Astrocyte of the cerebellum (primary cell): ENCODE measurements around the gene CLDN22.

ENCODE experiments used
- DNase-seq: peaks from one replicate; pipeline ENCODE4 v3.0.0-alpha.2; 2011; ENCODE audit warnings: low read depth
- H3K4me3 ChIP-seq: 2 replicates; pipeline ENCODE4 v1.5.1; 2011; ENCODE audit warnings: mild to moderate bottlenecking, low read depth, low read length, moderate library complexity
- CTCF ChIP-seq: IDR thresholded peaks from 2 replicates; pipeline ENCODE4 v1.5.1; 2012; ENCODE audit warnings: low read length, low read depth, moderate library complexity, mild to moderate bottlenecking; ENCODE audit errors: missing control alignments
- in situ Hi-C: cut with HindIII; loops from 2 replicates; pipeline ENCODE4 v1.10.0; 2017; ENCODE audit warnings: low sequenced_read_pairs

The CLDN22 gene

DNA sequence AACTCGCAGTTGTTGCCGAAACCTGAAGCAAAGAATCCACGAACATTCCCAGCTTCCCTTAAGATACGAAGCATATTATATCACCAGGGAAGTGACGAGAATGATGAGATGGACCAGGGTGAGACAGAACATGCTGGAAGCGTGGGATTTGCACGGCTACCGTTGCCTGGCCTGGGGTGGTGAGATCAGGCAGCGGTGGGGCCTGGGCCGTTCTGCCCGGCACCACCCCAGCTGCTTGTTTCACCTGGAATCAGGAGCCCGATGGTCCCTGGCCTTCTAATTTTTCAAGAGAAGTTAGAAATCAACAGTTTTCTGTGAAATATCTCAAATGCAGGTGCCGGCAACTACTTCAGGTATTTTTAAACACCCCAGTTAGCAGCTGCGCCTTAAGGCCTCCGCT, 5.7 kb downstream of the CLDN22 start:
- no peak for DNase-seq
- H3K4me3 ChIP-seq = no peak overlapping the region
- TF ChIP-seq CTCF = no peak
- in situ Hi-C loops = no loop called here

DNA sequence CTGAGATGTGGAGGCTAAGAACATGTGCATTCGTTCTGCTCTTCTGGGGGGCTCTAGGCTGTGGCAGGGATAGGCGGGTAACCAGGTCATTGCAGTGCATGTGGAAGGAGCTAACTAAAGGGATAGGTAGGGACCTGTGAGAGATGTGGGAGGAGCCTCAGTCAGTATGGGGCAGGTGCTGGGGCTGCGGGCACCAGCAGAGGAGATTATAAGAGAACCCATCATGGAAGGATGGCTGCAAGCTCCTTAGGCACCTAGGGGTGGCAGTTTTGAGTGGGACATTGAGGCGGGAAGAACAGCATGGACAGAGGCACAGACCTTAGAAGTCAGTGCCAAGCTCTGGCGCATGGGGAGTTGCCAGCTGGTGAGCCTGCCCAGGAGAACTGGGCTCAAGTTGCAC, 7.2 kb downstream of the CLDN22 start:
- H3K4me3 ChIP-seq = no peak overlapping the region
- no peak for TF ChIP-seq CTCF
- no peak for DNase-seq
- in situ Hi-C loops = no loop called here

DNA sequence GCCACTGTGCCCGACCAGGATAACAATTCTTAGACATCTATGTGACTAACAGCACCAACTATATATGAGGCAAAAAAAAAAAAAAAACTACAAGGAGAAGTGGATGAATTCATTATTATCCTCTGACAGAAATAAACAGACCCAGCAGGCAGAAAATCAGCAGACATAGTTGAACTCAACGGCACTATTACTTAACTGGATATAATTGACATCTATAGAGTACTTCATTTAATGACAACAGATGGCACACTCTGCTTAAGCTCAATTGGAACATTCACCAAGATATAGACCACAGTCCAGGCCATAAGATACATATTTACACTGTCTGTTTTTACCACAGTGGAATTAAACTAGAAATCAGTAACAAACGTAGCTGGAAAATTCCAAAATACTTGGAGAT, 13.3 kb downstream of the CLDN22 start:
- H3K4me3 ChIP-seq = no peak overlapping the region
- in situ Hi-C loops = no loop called here
- DNase-seq = no peak
- TF ChIP-seq CTCF = no peak

- in situ Hi-C loops = no loop called here
- DNase-seq = no peak
- no peak overlapping the region for H3K4me3 ChIP-seq
- TF ChIP-seq CTCF = no peak
Observed at GRCh38 chr4:183304538-183304937, 15.5 kb downstream of the CLDN22 start.

GRCh38 chr4:183304067-183304466, 16.0 kb downstream of the CLDN22 start:
- no peak for TF ChIP-seq CTCF
- H3K4me3 ChIP-seq = no peak overlapping the region
- in situ Hi-C loops = no loop called here
- DNase-seq = no peak

DNA sequence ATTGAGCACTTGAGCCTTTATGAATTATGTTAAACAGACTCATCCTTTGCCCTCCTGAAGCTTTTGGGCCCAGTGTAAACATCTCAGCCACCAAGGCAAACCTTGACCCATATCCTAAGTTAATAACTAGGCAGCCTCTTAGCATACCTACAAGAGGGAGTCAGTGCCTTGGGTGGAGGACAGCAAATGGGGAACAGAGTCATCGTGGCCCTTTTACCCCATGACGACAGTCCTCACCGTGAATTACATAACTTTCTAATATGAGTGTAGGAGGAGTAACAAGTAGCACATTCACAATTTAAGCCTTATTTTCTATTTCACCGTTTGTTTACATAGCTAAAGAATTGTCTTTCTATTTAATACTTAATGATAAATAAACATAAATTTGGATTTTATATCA, 16.8 kb downstream of the CLDN22 start:
- no peak overlapping the region for H3K4me3 ChIP-seq
- no peak for DNase-seq
- in situ Hi-C loops = no loop called here
- no peak for TF ChIP-seq CTCF

DNA sequence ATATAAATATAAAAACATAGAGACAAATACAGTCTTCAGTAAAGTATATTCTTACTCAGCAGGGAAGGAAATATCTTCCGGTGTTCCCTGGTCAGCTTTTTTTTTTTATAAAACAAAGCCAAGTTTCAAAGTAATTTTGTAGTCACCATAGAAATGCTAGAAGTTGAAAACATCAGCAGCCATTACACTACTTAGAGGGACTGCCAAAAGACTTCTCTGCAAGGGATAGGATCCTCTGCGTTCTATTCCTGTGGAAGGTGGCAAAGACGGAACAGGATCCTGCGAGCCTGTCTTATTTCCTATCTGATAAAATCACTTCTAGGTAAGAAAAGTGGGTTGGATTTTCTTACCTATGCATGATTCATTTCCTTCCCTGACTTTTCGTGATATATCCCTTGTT, 19.4 kb downstream of the CLDN22 start:
- DNase-seq = no peak
- in situ Hi-C loops = no loop called here

More for the DNA sequence above, 19.4 kb downstream of the CLDN22 start:
- no peak for TF ChIP-seq CTCF
- H3K4me3 ChIP-seq = no peak overlapping the region
